ENCODE results near the gene TPI1.

GRCh38 chr12:6842075-6842474 lies 25.3 kb upstream of the TPI1 start:
- TF ChIP-seq CTCF (IDR thresholded peaks at IDR 0.05) (no peak), POLR2A (IDR thresholded peaks at IDR 0.05) (no peak), EP300 (IDR thresholded peaks at IDR 0.05) (no peak)
